ENCODE results near the gene NOTO.

DNA sequence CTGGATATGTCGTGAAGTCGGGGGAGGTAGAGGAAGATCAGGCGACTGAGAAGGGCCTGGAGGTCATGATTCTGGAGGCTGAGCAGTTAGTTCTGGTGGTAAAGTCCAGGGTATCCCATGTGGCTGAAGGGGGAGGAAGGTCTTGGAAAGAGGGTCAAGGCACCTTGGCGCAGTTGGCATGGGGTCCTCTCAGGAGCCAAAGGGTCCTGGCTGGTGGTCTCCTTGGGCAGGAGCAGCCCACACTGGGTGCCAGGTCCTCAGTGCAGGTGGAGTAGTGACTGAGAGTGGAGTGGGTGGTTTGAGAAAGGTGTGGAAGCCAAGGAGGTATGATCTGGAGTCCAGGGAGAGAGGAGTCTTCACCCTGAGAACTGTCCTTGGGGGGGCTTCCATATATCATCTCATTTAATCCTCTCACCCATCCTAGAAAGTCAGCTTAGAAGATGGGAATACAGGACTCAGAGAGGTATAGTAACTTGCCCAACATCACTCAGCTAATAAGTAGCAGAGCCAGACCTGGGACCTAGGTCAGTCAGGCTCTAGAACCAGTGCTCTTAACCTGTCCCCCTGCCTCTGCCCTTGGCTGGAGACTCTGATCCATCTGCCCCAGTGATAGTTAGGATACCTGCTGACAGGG is 57.4 kb downstream of the NOTO start:
- TF ChIP-seq, protein P1, sequence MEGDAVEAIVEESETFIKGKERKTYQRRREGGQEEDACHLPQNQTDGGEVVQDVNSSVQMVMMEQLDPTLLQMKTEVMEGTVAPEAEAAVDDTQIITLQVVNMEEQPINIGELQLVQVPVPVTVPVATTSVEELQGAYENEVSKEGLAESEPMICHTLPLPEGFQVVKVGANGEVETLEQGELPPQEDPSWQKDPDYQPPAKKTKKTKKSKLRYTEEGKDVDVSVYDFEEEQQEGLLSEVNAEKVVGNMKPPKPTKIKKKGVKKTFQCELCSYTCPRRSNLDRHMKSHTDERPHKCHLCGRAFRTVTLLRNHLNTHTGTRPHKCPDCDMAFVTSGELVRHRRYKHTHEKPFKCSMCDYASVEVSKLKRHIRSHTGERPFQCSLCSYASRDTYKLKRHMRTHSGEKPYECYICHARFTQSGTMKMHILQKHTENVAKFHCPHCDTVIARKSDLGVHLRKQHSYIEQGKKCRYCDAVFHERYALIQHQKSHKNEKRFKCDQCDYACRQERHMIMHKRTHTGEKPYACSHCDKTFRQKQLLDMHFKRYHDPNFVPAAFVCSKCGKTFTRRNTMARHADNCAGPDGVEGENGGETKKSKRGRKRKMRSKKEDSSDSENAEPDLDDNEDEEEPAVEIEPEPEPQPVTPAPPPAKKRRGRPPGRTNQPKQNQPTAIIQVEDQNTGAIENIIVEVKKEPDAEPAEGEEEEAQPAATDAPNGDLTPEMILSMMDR (IDR thresholded peaks at IDR 0.05): no peak
- TF ChIP-seq POLR2A (IDR thresholded peaks at IDR 0.05): no peak

Measured in right lobe of liver (tissue), 4 donors.